H1 (cell line): ENCODE measurements around the gene SPATA13. TPM values are rescaled to one million over a fixed set of nuclear protein-coding genes. Genes with fewer than 3 reads are reported as not detected.

Experiments
- CTCF ChIA-PET: fragments of 300-600 bp; sonication (Branson Sonifier 250); formaldehyde crosslinking; loops from one replicate; lab custom pipeline; 2021; ENCODE audit not compliant: partially characterized antibody; lab: Charles Lee
- POLR2A ChIA-PET: fragments of 300-600 bp; sonication (Branson Sonifier 250); formaldehyde crosslinking; loops from one replicate; lab custom pipeline; 2021; ENCODE audit warnings: inconsistent platforms; ENCODE audit not compliant: partially characterized antibody; lab: Charles Lee
- DNase-seq, 2 experiments: peaks; one replicate each; pipeline versions ENCODE4 v3.0.0 to v3.0.0-alpha.2; 2010 to 2022; ENCODE audit warnings: low spot score in 2 of 2, low read depth in 1 of 2, mixed read lengths in 1 of 2
- FAIRE-seq: peaks from 2 replicates; lab custom pipeline; 2011; peaks lifted over from hg19 to GRCh38; lab: Jason Lieb, UNC
- H2AFZ ChIP-seq: 2 replicates; pipeline ENCODE4 v1.8.1; 2012; ENCODE audit warnings: low read length, inconsistent platforms
- H2AK5ac ChIP-seq: 2 replicates; pipeline ENCODE4 v1.6.1; 2013; ENCODE audit warnings: low read depth, low read length
- H2BK120ac ChIP-seq: replicated peaks from 2 replicates; pipeline ENCODE3; 2013; ENCODE audit warnings: low read depth, low read length, inconsistent platforms
- H2BK12ac ChIP-seq: 2 replicates; pipeline ENCODE4 v1.6.1; 2013; ENCODE audit warnings: low read depth, low read length
- H2BK15ac ChIP-seq: 2 replicates; pipeline ENCODE4 v1.6.1; 2013; ENCODE audit warnings: low read length
- H2BK20ac ChIP-seq: 2 replicates; pipeline ENCODE4 v1.6.1; 2013; ENCODE audit warnings: low read length
- H2BK5ac ChIP-seq: 2 replicates; pipeline ENCODE4 v1.6.1; 2013; ENCODE audit warnings: low read depth, low read length
- H3K14ac ChIP-seq: 2 replicates; pipeline ENCODE4 v1.6.1; 2013; ENCODE audit warnings: inconsistent platforms; ENCODE audit not compliant: insufficient read length
- H3K18ac ChIP-seq: 2 replicates; pipeline ENCODE4 v1.6.1; 2013; ENCODE audit warnings: low read length; ENCODE audit errors: extremely low read depth
- H3K23ac ChIP-seq: 2 replicates; pipeline ENCODE4 v1.6.1; 2013; ENCODE audit warnings: inconsistent platforms; ENCODE audit not compliant: insufficient read length
- H3K23me2 ChIP-seq: 2 replicates; pipeline ENCODE4 v1.6.1; 2013; ENCODE audit warnings: low read depth, low read length
- H3K27ac ChIP-seq: 2 replicates; pipeline ENCODE4 v1.6.1; 2011; ENCODE audit warnings: low read depth, low read length, inconsistent platforms
- H3K27me3 ChIP-seq, 4 experiments: replicated peaks in 1 of 4; 1 replicate in 1 of 4; 2 replicates in 3 of 4; pipeline versions ENCODE4 v1.6.1 to v1.8.1; 2011 to 2013; ENCODE audit warnings: low read length in 3 of 4, mild to moderate bottlenecking in 3 of 4, inconsistent platforms in 2 of 4, mixed read lengths in 2 of 4, moderate library complexity in 1 of 4; ENCODE audit not compliant: control insufficient read depth in 3 of 4, insufficient read depth in 3 of 4; ENCODE audit errors: extremely low read depth in 1 of 4
- H3K36me3 ChIP-seq, 4 experiments: 2 replicates each; pipeline versions ENCODE4 v1.6.1 to v1.8.1; 2011 to 2013; ENCODE audit warnings: mild to moderate bottlenecking in 4 of 4, low read length in 3 of 4, moderate library complexity in 2 of 4, control low read depth in 1 of 4, inconsistent platforms in 1 of 4; ENCODE audit not compliant: insufficient read depth in 4 of 4, control insufficient read depth in 2 of 4
- H3K4ac ChIP-seq: replicated peaks from 2 replicates; pipeline ENCODE3; 2013; ENCODE audit warnings: low read length, low read depth, mixed read lengths, inconsistent platforms; ENCODE audit not compliant: insufficient read length
- H3K4me1 ChIP-seq, 4 experiments: replicated peaks in 1 of 4; 1 replicate in 1 of 4; 2 replicates in 3 of 4; pipeline versions ENCODE4 v1.6.1 to v1.8.1; 2011 to 2013; ENCODE audit warnings: low read length in 3 of 4, inconsistent platforms in 2 of 4, mixed read lengths in 1 of 4; ENCODE audit not compliant: insufficient read depth in 4 of 4, control insufficient read depth in 3 of 4
- H3K4me2 ChIP-seq, 2 experiments: 2 replicates each; pipeline versions ENCODE4 v1.6.1 to v1.8.1; 2011 to 2013; ENCODE audit warnings: low read depth in 2 of 2, low read length in 2 of 2, control low read depth in 1 of 2, inconsistent platforms in 1 of 2, mild to moderate bottlenecking in 1 of 2; ENCODE audit not compliant: insufficient read depth in 1 of 2
- H3K4me3 ChIP-seq, 4 experiments: fragments of 200-600, 300-600 bp in 1 of 4; sonication (generic), shearing (Covaris generic), sonication (Bioruptor Twin) in 1 of 4; 2 replicates each; pipeline versions ENCODE4 v1.5.1 to v1.8.1; 2011 to 2016; ENCODE audit warnings: low read length in 4 of 4, low read depth in 3 of 4, control low read depth in 2 of 4, inconsistent platforms in 2 of 4, mild to moderate bottlenecking in 2 of 4, mixed read lengths in 1 of 4, moderate library complexity in 1 of 4; ENCODE audit not compliant: insufficient read depth in 2 of 4; ENCODE audit errors: extremely low read depth in 1 of 4
- H3K56ac ChIP-seq: replicated peaks from 2 replicates; pipeline ENCODE3; 2013; ENCODE audit warnings: low read depth, mild to moderate bottlenecking, mixed read lengths, low read length, inconsistent platforms; ENCODE audit not compliant: insufficient read length
- H3K79me1 ChIP-seq: 2 replicates; pipeline ENCODE4 v1.6.1; 2013; ENCODE audit warnings: low read depth, low read length, control low read depth
- H3K79me2 ChIP-seq, 2 experiments: 2 replicates each; pipeline versions ENCODE4 v1.6.1 to v1.8.1; 2012 to 2013; ENCODE audit warnings: low read length in 2 of 2, mild to moderate bottlenecking in 2 of 2, inconsistent platforms in 1 of 2; ENCODE audit not compliant: insufficient read depth in 2 of 2, control insufficient read depth in 1 of 2
- H3K9ac ChIP-seq, 4 experiments: replicated peaks in 1 of 4; 1 replicate in 1 of 4; 2 replicates in 3 of 4; pipeline versions ENCODE4 v1.6.1 to v1.8.1; 2011 to 2013; ENCODE audit warnings: low read depth in 3 of 4, low read length in 3 of 4, control low read depth in 2 of 4, mild to moderate bottlenecking in 2 of 4, moderate library complexity in 2 of 4, inconsistent platforms in 1 of 4; ENCODE audit errors: extremely low read depth in 1 of 4
- H3K9me3 ChIP-seq, 2 experiments: 2 replicates each; pipeline versions ENCODE4 v1.6.1 to v1.8.1; 2012 to 2013; ENCODE audit warnings: mild to moderate bottlenecking in 2 of 2, moderate library complexity in 2 of 2, control low read depth in 1 of 2, inconsistent platforms in 1 of 2, low read depth in 1 of 2, low read length in 1 of 2, mixed read lengths in 1 of 2; ENCODE audit not compliant: insufficient read depth in 2 of 2
- H4K20me1 ChIP-seq, 2 experiments: replicated peaks in 1 of 2; 2 replicates each; pipeline versions ENCODE3 to v1.8.1; 2011 to 2013; ENCODE audit warnings: inconsistent platforms in 2 of 2, low read length in 2 of 2, mild to moderate bottlenecking in 1 of 2; ENCODE audit not compliant: insufficient read depth in 2 of 2, control insufficient read depth in 1 of 2
- H4K5ac ChIP-seq: 2 replicates; pipeline ENCODE4 v1.6.1; 2013; ENCODE audit warnings: low read length, low read depth, mixed read lengths, inconsistent platforms; ENCODE audit not compliant: insufficient read length
- H4K8ac ChIP-seq: 2 replicates; pipeline ENCODE4 v1.8.0; 2013; ENCODE audit warnings: mild to moderate bottlenecking, moderate library complexity, low read length, inconsistent platforms; ENCODE audit not compliant: insufficient read depth; ENCODE audit errors: extremely low read depth
- H4K91ac ChIP-seq: replicated peaks from 2 replicates; pipeline ENCODE3; 2013; ENCODE audit warnings: low read length, mixed read lengths, inconsistent platforms; ENCODE audit not compliant: insufficient read length
- POLR2A ChIP-seq, 2 experiments: IDR thresholded peaks; 1 replicate in 1 of 2; 2 replicates in 1 of 2; pipeline ENCODE4 v1.6.1; 2011; ENCODE audit warnings: low read depth in 2 of 2, low read length in 2 of 2, mild to moderate bottlenecking in 2 of 2; ENCODE audit errors: control extremely low read depth in 1 of 2
- SRF ChIP-seq: IDR thresholded peaks from 2 replicates; pipeline ENCODE4 v1.6.1; 2011; ENCODE audit warnings: mild to moderate bottlenecking, low read depth, low read length, moderate library complexity
- WGBS, 2 experiments: shearing (Covaris generic) in 1 of 2; methylation state at CpG; one replicate each; pipeline versions ENCODE4 v1.1.6 to v1.1.7; 2013 to 2015; ENCODE audit warnings: low lambda C conversion rate in 2 of 2, mixed read lengths in 2 of 2, inconsistent platforms in 1 of 2, low coverage in 1 of 2, missing lambda C conversion rate in 1 of 2; ENCODE audit not compliant: insufficient replicate concordance in 2 of 2, insufficient coverage in 1 of 2, insufficient read length in 1 of 2; ENCODE audit errors: extremely low coverage in 1 of 2, missing lambda C conversion rate in 1 of 2; 5-methylcytosine and 5-hydroxymethylcytosine counted together
- polyA plus RNA-seq, 7 experiments: library from polyadenylated mRNA; depleted of rRNA in 3 of 7; stranded (reverse) in 5 of 7; unstranded in 2 of 7; fragments of >200 nt in 5 of 7; fragments of 200-250 nt in 2 of 7; gene quantifications; 1 replicate in 5 of 7; 2 replicates in 1 of 7; 4 replicates in 1 of 7; pipeline versions ENCODE4 v1.2.1 to v1.2.3, GENCODE V29; 2011 to 2013; ENCODE audit warnings: missing spikeins in 2 of 7, mixed read lengths in 2 of 7
- total RNA-seq: library from RNA; stranded (reverse); fragmentation: NEBNext Ultra II Directional; extraction: Animal tissue kit (Norgen Biotek cat#: 25700); gene quantifications from 2 replicates; pipeline ENCODE4 v1.2.1, GENCODE V29; 2021

The SPATA13 gene
- total and polyA plus RNA-seq, 2 of the 8 experiments (the other 6 are each of a cell fraction or from before 2014, with no cell fraction given) = 12.6 to 30.9 TPM

GRCh38 chr13:24250376-24251057, 90.0 kb downstream of the SPATA13 start:
- H3K56ac ChIP-seq = no peak overlapping the region
- no peak overlapping the region for H3K14ac ChIP-seq
- H4K91ac ChIP-seq = no peak overlapping the region
- FAIRE-seq = no peak
- no peak overlapping the region for H2BK15ac ChIP-seq
- DNase-seq = no peak
- H2AK5ac ChIP-seq = no peak overlapping the region
- H2BK120ac ChIP-seq = no peak overlapping the region
- H4K20me1 ChIP-seq = peaks cover 0 to 2% of the 10 kb centered on the region in 2 experiments
- H2BK5ac ChIP-seq = no peak overlapping the region
- no peaks in the 10 kb centered on the region for H3K9me3 ChIP-seq
- H3K36me3 ChIP-seq = peaks cover 0 to 4% (median 0%) of the 10 kb centered on the region in 4 experiments; a peak in 2 of 8 replicates
- H3K23me2 ChIP-seq = no peaks in the 10 kb centered on the region
- no peak overlapping the region for H2BK12ac ChIP-seq
- 77% methylated on average over 7 of the region's 7 CpGs; no CpG with 5 or more reads in 1 of the 2 experiments for WGBS, 2 experiments
- no peak overlapping the region for H3K18ac ChIP-seq
- no peaks in the 10 kb centered on the region; the same call in 1 of the 2 replicates for H3K79me1 ChIP-seq
- H3K23ac ChIP-seq = no peak overlapping the region
- H4K5ac ChIP-seq = no peak overlapping the region
- H3K9ac ChIP-seq = no peak overlapping the region
- H3K4me1 ChIP-seq = no peaks in the 10 kb centered on the region; a peak in 1 of 7 replicates
- no peaks in the 10 kb centered on the region for H3K27me3 ChIP-seq
- no peak overlapping the region for H4K8ac ChIP-seq
- no peak overlapping the region for H2AFZ ChIP-seq
- H3K4me2 ChIP-seq = no peak overlapping the region
- H3K4me3 ChIP-seq = no peak overlapping the region
- ChIA-PET CTCF (no interaction called here), POLR2A (no interaction called here)
- no peak overlapping the region for H3K27ac ChIP-seq
- H3K4ac ChIP-seq = no peak overlapping the region
- peaks cover 0 to 11% of the 10 kb centered on the region in 2 experiments; a peak in 1 of 4 replicates for H3K79me2 ChIP-seq
- H2BK20ac ChIP-seq = no peak overlapping the region
- no peak for TF ChIP-seq SRF
- TF ChIP-seq POLR2A (IDR thresholded peaks at IDR 0.05; ENCODE audit: control extremely low read depth in 1 of 2, low read depth in 2 of 2, low read length in 2 of 2) = no peak
